ENCODE data around the gene UGT2A1. TPM values are rescaled to one million over a fixed set of nuclear protein-coding genes. Genes with fewer than 3 reads are reported as not detected.

UGT2A1 gene
- total and polyA plus RNA-seq, 2 of the 4 experiments (the other 2 are of a cell fraction), result not detected

DNA sequence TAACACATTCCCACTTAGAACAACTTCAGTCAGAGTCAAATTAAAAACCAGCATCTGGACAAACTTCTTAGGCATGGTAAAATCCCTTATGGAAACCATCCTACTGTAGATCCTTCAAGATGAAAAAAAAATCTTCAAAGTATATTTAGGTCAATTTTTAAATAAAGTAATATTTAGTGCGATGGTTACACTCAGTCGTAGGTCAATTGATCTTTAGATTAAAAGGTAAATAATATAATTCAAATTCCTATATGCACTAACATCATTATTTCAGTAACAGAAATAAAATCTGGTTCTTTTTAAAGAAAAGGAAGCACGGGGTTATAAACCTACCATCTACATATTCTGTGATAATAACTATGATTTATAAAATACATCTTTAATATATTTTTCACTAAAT is 13.5 kb downstream of the UGT2A1 start, which contains the start of gene UGT2A2:
Gene UGT2A2 (minus strand): TSS at position 101 of the 400 bp plus-strand sequence. CDS start 2 bp downstream, at position 99.
- POLR2A ChIA-PET (ENCODE audit: unreplicated experiment), result no interaction called here
- WGBS, 2 experiments (ENCODE audit: extremely low coverage in 2 of 2, insufficient read length in 1 of 2), result no CpG with 5 or more reads among the region's 3 CpGs
- CTCF ChIA-PET, result no interaction called here
- H2BK120ac ChIP-seq (ENCODE audit: low read depth, low read length), result no peak within 1 kb of the TSS
- H3K79me1 ChIP-seq (ENCODE audit: low read depth in 1 of 2, low read length in 2 of 2), result no peaks in the 10 kb centered on the region
- no TSS peak for BruUV-seq (replicated peaks)
- H3K4me1 ChIP-seq (ENCODE audit: control insufficient read depth, insufficient read depth, low read length), result no peaks in the 10 kb centered on the region
- no peaks in the 10 kb centered on the region for H3K36me3 ChIP-seq (ENCODE audit: control insufficient read depth, insufficient read depth, low read length)
- H2BK20ac ChIP-seq (ENCODE audit: low read depth, low read length), result no peak within 1 kb of the TSS
- ATAC-seq (ENCODE audit: low read depth) (no peak), DNase-seq (no peak)
- no peak within 1 kb of the TSS for H3K14ac ChIP-seq (replicated peaks; ENCODE audit: low read depth, low read length)
- in situ Hi-C loops (cut with MboI; ENCODE audit: low sequenced_read_pairs), result no loop called here
- H4K8ac ChIP-seq (ENCODE audit: low read depth in 2 of 2, low read length in 2 of 2), result no peak within 1 kb of the TSS
- no peaks in the 10 kb centered on the region for H3K27me3 ChIP-seq (ENCODE audit: control insufficient read depth, insufficient read depth, low read length)
- H4K91ac ChIP-seq (ENCODE audit: insufficient read depth, low read depth, low read length), result no peak within 1 kb of the TSS
- no peak within 1 kb of the TSS for H2BK15ac ChIP-seq (ENCODE audit: low read depth, low read length)
- H2AK5ac ChIP-seq (ENCODE audit: low read depth, low read length), result no peak within 1 kb of the TSS
- no peak within 1 kb of the TSS for H3K18ac ChIP-seq (ENCODE audit: low read depth, low read length)
- no peak within 1 kb of the TSS for H3K4ac ChIP-seq (ENCODE audit: low read depth, low read length)
- H2BK5ac ChIP-seq (ENCODE audit: low read depth, low read length, poor library complexity, severe bottlenecking), result no peak within 1 kb of the TSS
- H3K56ac ChIP-seq (ENCODE audit: extremely low read depth, insufficient read depth, low read length), result no peak within 1 kb of the TSS
- dilution Hi-C loops (cut with HindIII; ENCODE audit: low sequenced_read_pairs, unreplicated experiment), result no loop called here
- no peaks in the 10 kb centered on the region for H3K9me3 ChIP-seq (ENCODE audit: control insufficient read depth, insufficient read depth, low read length)
- no peak within 1 kb of the TSS for H3K4me3 ChIP-seq (ENCODE audit: insufficient read depth, low read depth, low read length)
- H3K23ac ChIP-seq (ENCODE audit: low read depth, low read length), result no peak within 1 kb of the TSS
- H2AK9ac ChIP-seq (replicated peaks; ENCODE audit: low read depth, low read length, poor library complexity), result no peak within 1 kb of the TSS
- no peaks in the 10 kb centered on the region for H4K20me1 ChIP-seq (ENCODE audit: insufficient read depth, low read length)
- TF ChIP-seq RAD21 (IDR thresholded peaks at IDR 0.05; ENCODE audit: low read length) (no peak), MAZ (IDR thresholded peaks at IDR 0.05; ENCODE audit: borderline replicate concordance, low read depth, low read length) (no peak), RFX5 (IDR thresholded peaks at IDR 0.05; ENCODE audit: low read depth, low read length) (no peak), NFE2L2 (IDR thresholded peaks at IDR 0.05; ENCODE audit: low read depth, low read length) (no peak), MAFK (IDR thresholded peaks at IDR 0.05; ENCODE audit: low read depth, low read length) (no peak), SMC3 (IDR thresholded peaks at IDR 0.05; ENCODE audit: low read depth, low read length) (no peak), RCOR1 (IDR thresholded peaks at IDR 0.05; ENCODE audit: insufficient replicate concordance, low read length) (no peak), CEBPB (IDR thresholded peaks at IDR 0.05; ENCODE audit: low read depth, low read length) (no peak), POLR2A (IDR thresholded peaks at IDR 0.05; ENCODE audit: low read depth, low read length) (no peak), FOS (IDR thresholded peaks at IDR 0.05; ENCODE audit: low read depth, low read length) (no peak), BHLHE40 (IDR thresholded peaks at IDR 0.05; ENCODE audit: low read depth, low read length) (no peak)
- TF ChIP-seq, protein P1, sequence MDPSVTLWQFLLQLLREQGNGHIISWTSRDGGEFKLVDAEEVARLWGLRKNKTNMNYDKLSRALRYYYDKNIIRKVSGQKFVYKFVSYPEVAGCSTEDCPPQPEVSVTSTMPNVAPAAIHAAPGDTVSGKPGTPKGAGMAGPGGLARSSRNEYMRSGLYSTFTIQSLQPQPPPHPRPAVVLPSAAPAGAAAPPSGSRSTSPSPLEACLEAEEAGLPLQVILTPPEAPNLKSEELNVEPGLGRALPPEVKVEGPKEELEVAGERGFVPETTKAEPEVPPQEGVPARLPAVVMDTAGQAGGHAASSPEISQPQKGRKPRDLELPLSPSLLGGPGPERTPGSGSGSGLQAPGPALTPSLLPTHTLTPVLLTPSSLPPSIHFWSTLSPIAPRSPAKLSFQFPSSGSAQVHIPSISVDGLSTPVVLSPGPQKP (IDR thresholded peaks at IDR 0.05; ENCODE audit: borderline replicate concordance, low read depth, low read length), result no peak
- TF ChIP-seq, protein P2, sequence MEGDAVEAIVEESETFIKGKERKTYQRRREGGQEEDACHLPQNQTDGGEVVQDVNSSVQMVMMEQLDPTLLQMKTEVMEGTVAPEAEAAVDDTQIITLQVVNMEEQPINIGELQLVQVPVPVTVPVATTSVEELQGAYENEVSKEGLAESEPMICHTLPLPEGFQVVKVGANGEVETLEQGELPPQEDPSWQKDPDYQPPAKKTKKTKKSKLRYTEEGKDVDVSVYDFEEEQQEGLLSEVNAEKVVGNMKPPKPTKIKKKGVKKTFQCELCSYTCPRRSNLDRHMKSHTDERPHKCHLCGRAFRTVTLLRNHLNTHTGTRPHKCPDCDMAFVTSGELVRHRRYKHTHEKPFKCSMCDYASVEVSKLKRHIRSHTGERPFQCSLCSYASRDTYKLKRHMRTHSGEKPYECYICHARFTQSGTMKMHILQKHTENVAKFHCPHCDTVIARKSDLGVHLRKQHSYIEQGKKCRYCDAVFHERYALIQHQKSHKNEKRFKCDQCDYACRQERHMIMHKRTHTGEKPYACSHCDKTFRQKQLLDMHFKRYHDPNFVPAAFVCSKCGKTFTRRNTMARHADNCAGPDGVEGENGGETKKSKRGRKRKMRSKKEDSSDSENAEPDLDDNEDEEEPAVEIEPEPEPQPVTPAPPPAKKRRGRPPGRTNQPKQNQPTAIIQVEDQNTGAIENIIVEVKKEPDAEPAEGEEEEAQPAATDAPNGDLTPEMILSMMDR (conservative IDR thresholded peaks at IDR 0.05; ENCODE audit: low read depth, low read length), result no peak
- no peaks in the 10 kb centered on the region for H3K9me1 ChIP-seq (ENCODE audit: insufficient read depth, low read length)
- intact Hi-C loops (cut with micrococcal nuclease), result no loop called here
- H3K9ac ChIP-seq (ENCODE audit: low read depth, low read length), result no peak within 1 kb of the TSS
- no peak within 1 kb of the TSS for H4K5ac ChIP-seq (ENCODE audit: low read depth, low read length)
- no peak within 1 kb of the TSS for H3K27ac ChIP-seq (ENCODE audit: insufficient read depth, low read length)
- H2AFZ ChIP-seq (replicated peaks; ENCODE audit: low read length, poor library complexity), result no peak within 1 kb of the TSS
- H3K4me2 ChIP-seq (ENCODE audit: low read depth, low read length), result no peak within 1 kb of the TSS
